Stomach (tissue), 19 donors: ENCODE data around the gene RNF133. TPM values are rescaled to one million over a fixed set of nuclear protein-coding genes. Genes with fewer than 3 reads are reported as not detected.

Experiments used
- DNase-seq, 2 donors: peaks; one replicate each; pipeline versions ENCODE4 v3.0.0 to v3.0.0-alpha.2; 2013 to 2019
- H3K27ac ChIP-seq, 5 donors: fragments of 200-600 bp in 4 of 5; sonication (generic) in 4 of 5; one replicate each; pipeline ENCODE4 v1.5.1; 2013 to 2019; ENCODE audit warnings: mild to moderate bottlenecking in 1 of 5, moderate library complexity in 1 of 5
- H3K27me3 ChIP-seq, 3 donors: fragments of 200-600 bp; sonication (generic); one replicate each; pipeline ENCODE4 v1.5.1; 2017 to 2019; ENCODE audit warnings: mixed run types in 1 of 3
- H3K36me3 ChIP-seq, 4 donors: fragments of 200-600 bp; sonication (generic); 1 replicate in 3 of 4; 2 replicates in 1 of 4; pipeline ENCODE4 v1.5.1; 2016 to 2019
- H3K4me1 ChIP-seq, 4 donors: fragments of 200-600 bp; sonication (generic); one replicate each; pipeline ENCODE4 v1.5.1; 2016 to 2019
- H3K4me3 ChIP-seq, 4 donors: fragments of 200-600 bp; sonication (generic) in 3 of 4; one replicate each; pipeline ENCODE4 v1.5.1; 2016 to 2019; ENCODE audit warnings: mild to moderate bottlenecking in 1 of 4
- H3K9me3 ChIP-seq, 4 donors: fragments of 200-600 bp; sonication (generic); one replicate each; pipeline ENCODE4 v1.5.1; 2016 to 2019
- CTCF ChIP-seq, 7 experiments: fragments of 450-650 bp in 4 of 7; fragments of 200-600 bp in 3 of 7; sonication (generic) in 3 of 7; IDR thresholded peaks; one replicate each; pipeline ENCODE4 v1.5.1; 2016 to 2019; ENCODE audit warnings: antibody characterized with exemption in 7 of 7, control low read depth in 2 of 7, mild to moderate bottlenecking in 1 of 7
- EP300 ChIP-seq: sonication (generic); formaldehyde crosslinking; IDR thresholded peaks from one replicate; pipeline ENCODE4 v1.6.1; 2017; ENCODE audit warnings: antibody characterized with exemption
- POLR2A ChIP-seq, 4 donors: fragments of 450-650 bp; IDR thresholded peaks; one replicate each; pipeline ENCODE4 v1.6.1; 2016; ENCODE audit warnings: antibody characterized with exemption in 4 of 4, control low read depth in 2 of 4, mild to moderate bottlenecking in 1 of 4, moderate library complexity in 1 of 4
- POLR2AphosphoS5 ChIP-seq, 3 donors: sonication (generic); formaldehyde crosslinking; IDR thresholded peaks; one replicate each; pipeline ENCODE4 v1.6.1; 2016; ENCODE audit warnings: antibody characterized with exemption in 3 of 3
- WGBS, 5 donors: extraction: QIAGEN DNeasy Blood & Tissue Kit in 3 of 5; methylation state at CpG; one replicate each; pipeline versions ENCODE4 v1.1.5 to v1.1.7; 2013 to 2018; 5-methylcytosine and 5-hydroxymethylcytosine counted together
- intact Hi-C: fragments of 100-400 bp; cut with DNase I; formaldehyde crosslinking; loops from one replicate; pipeline ENCODE4 v1.15.1; 2023; ENCODE audit warnings: low total_unique reads
- long read RNA-seq, 10 donors: transcript quantifications; one replicate each; lab custom pipeline, GENCODE V29; 2026
- polyA plus RNA-seq, 3 donors: library from polyadenylated mRNA; stranded (reverse); fragments of 200-250 nt; gene quantifications; one replicate each; pipeline ENCODE4 v1.2.3, GENCODE V29; 2013
- total RNA-seq, 5 donors: library from RNA; depleted of rRNA; stranded (reverse); fragments of >200 nt; gene quantifications; one replicate each; pipeline versions ENCODE4 v1.1.0 to v1.2.3, GENCODE V29; 2014 to 2016
- donor health status: healthy with polysubstance abuse.
- donor health status: Bipolar disorder and iron deficiency.
- donor health status: healthy.

The RNF133 gene
- 10 to 100 TPM in 2 of 5 donors, 1 to 10 TPM in 2, under 1 TPM in 1; 0.58 to 15.8 (median 7.2) TPM for total RNA-seq
- not detected for polyA plus RNA-seq
- long read RNA-seq, donor 1: 0 reads
- long read RNA-seq, donor 2: 0 reads
- long read RNA-seq, donor 3: 0 reads
- long read RNA-seq, donor 4: 0 reads
- long read RNA-seq, donor 5: 0 reads
- long read RNA-seq, donor 6: 0 reads
- long read RNA-seq, donor 7: 0 reads
- long read RNA-seq, donor 8: 0 reads
- long read RNA-seq, donor 9: 0 reads
- long read RNA-seq, donor 10: 0 reads

DNA sequence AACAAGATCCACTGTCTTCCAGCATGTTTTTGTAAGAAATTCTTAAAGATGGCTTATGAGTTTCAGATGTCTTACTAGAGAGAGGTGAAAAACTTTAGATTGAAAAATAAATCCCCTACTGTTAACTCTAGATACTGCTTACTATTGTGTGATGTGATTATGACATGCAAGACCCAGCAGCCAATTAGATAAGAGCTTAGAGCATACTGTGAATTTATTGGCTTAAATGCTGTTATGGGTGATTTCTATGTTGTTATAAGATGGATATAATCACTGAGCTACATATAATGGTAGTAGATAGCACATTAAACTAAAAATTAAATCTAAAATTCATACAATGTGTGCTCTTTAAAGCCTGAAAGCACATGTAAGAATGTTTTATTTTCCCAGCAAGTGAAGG, at the start of gene RNF133:
RNF133 (minus strand) TSS at position 101 of the 400 bp plus-strand sequence. CDS start 199 bp downstream, outside the sequence.
- Histone ChIP-seq H3K27ac (no peak within 1 kb of the TSS), H3K36me3 (peaks cover 0 to 6% (median 0%) of the 10 kb centered on the region in 4 donors), H3K27me3 (no peaks in the 10 kb centered on the region), H3K4me1 (no peaks in the 10 kb centered on the region), H3K4me3 (no peak within 1 kb of the TSS), H3K9me3 (no peaks in the 10 kb centered on the region)
- intact Hi-C loops: no loop called here
- no peak for TF ChIP-seq EP300
- TF ChIP-seq CTCF (IDR thresholded peaks at IDR 0.05): no peak
- no peak for TF ChIP-seq POLR2A (IDR thresholded peaks at IDR 0.05)
- TF ChIP-seq POLR2AphosphoS5 (IDR thresholded peaks at IDR 0.05): no peak
- no peak for DNase-seq

DNA sequence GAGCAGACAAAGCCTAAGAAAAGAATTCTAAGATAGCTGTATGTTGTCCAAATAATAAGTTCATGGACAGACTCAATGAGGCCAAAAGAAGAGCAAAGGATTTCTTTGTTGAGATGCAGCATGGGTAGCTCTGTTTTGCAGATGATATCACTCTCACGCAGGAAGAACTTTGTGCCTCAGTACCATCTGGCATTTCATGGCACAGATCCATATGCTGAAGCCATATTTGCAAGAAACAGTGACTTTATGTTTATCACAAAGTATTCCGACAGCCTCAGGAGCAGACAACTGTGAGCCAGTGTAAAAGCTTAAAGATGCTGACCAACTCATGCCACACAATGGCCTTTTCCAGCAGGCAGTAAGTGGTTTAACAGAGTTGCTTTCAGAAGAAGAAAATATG, 49.3 kb upstream of the RNF133 start:
- Histone ChIP-seq H3K4me1 (peaks cover 0 to 2% (median 0%) of the 10 kb centered on the region in 4 donors), H3K27me3 (no peaks in the 10 kb centered on the region), H3K4me3 (no peak overlapping the region), H3K9me3 (no peaks in the 10 kb centered on the region), H3K36me3 (no peaks in the 10 kb centered on the region), H3K27ac (no peak overlapping the region)
- peak in 1 of 2 donors; percentile 26 for DNase-seq
- TF ChIP-seq CTCF (IDR thresholded peaks at IDR 0.05): no peak
- no peak for TF ChIP-seq POLR2AphosphoS5 (IDR thresholded peaks at IDR 0.05)
- TF ChIP-seq POLR2A (IDR thresholded peaks at IDR 0.05): no peak
- TF ChIP-seq EP300: no peak
- intact Hi-C loops: no loop called here
- WGBS, 5 donors: 73 to 99% (median 93%) methylated on average over 2 of the region's 2 CpGs

DNA sequence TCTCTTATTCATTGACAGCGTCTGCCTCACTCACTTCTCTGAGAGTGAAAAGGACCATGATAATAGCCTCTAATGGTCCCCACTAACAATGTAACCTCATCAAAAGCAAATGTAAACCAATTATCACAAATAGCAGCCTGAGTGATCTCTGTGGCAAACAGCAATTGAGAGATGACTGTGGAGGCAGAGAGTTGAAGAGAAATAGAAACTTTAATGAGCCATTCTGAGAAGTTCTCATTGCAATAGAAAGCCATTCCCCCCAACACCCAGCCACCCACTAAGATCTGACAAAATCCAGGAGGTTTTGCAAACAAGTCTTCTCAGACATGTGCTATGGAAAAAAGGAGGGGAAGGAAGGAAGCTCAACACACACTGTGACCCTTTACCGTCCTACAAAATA, 48.0 kb upstream of the RNF133 start:
- DNase-seq: no peak
- intact Hi-C loops: no loop called here
- no peaks in the 10 kb centered on the region for H3K9me3 ChIP-seq

GRCh38 chr7:122743211-122743610, 44.3 kb upstream of the RNF133 start:
- Histone ChIP-seq H3K9me3 (no peaks in the 10 kb centered on the region), H3K27me3 (no peaks in the 10 kb centered on the region), H3K36me3 (no peaks in the 10 kb centered on the region), H3K27ac (no peak overlapping the region), H3K4me3 (no peak overlapping the region), H3K4me1 (no peaks in the 10 kb centered on the region)
- DNase-seq: no peak
- TF ChIP-seq POLR2A (IDR thresholded peaks at IDR 0.05) (no peak), POLR2AphosphoS5 (IDR thresholded peaks at IDR 0.05) (no peak), EP300 (no peak), CTCF (IDR thresholded peaks at IDR 0.05) (no peak)
- intact Hi-C loops: no loop called here

More for the DNA sequence above, 48.0 kb upstream of the RNF133 start:
- Histone ChIP-seq H3K4me1 (no peaks in the 10 kb centered on the region), H3K36me3 (no peaks in the 10 kb centered on the region), H3K27ac (no peak overlapping the region), H3K4me3 (no peak overlapping the region), H3K27me3 (no peaks in the 10 kb centered on the region)
- TF ChIP-seq CTCF (IDR thresholded peaks at IDR 0.05) (no peak), EP300 (no peak), POLR2AphosphoS5 (IDR thresholded peaks at IDR 0.05) (no peak), POLR2A (IDR thresholded peaks at IDR 0.05) (no peak)
- WGBS, 5 donors: 76 to 89% (median 86%) methylated on average over 2 of the region's 2 CpGs
